EH (cell line): ENCODE measurements around the gene EFEMP2.

Source experiments
- DNase-seq: peaks from one replicate; pipeline ENCODE4 v3.0.0-alpha.2; 2015; ENCODE audit warnings: low read depth

The EFEMP2 gene

DNA sequence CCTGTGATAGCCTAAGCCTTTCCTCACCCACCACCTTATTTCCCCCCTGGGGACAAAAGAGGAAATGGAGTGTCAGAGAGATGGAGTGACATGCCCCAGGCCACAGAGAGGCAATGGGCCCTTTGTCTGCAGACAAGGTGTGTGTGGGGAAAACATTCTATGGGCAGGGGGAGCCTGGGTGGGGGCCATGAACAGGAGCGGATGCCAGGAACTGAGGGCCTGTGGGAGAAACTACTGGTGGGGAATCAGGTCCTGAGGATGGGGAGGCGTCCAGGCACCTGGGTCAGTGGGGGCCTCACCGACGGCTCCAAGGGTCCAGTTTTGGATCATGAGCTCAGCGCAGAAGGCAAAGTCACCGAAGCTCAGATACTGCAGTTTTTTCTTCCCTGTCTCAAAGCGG is 12.6 kb upstream of the EFEMP2 start:
- no peak for DNase-seq

DNA sequence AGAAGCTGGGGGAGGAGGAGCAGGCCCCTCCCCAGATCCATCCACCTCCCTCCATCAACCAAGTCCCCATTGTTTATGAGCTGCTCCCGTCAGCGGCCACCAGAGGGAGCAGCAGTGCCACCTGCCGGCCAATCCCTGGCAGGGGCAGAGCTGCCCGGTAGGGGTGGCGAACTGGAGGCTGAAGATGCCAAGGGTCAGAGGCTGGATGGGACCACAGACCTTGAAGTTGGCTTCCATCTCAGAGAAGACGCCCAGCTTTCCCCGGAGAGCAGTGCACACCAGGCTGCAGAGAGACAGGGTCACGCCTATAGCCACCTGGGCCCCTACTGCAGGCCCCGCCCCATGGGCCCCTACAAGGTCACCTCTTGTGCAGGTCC is 12.1 kb upstream of the EFEMP2 start:
- DNase-seq, result peak; percentile 75

DNA sequence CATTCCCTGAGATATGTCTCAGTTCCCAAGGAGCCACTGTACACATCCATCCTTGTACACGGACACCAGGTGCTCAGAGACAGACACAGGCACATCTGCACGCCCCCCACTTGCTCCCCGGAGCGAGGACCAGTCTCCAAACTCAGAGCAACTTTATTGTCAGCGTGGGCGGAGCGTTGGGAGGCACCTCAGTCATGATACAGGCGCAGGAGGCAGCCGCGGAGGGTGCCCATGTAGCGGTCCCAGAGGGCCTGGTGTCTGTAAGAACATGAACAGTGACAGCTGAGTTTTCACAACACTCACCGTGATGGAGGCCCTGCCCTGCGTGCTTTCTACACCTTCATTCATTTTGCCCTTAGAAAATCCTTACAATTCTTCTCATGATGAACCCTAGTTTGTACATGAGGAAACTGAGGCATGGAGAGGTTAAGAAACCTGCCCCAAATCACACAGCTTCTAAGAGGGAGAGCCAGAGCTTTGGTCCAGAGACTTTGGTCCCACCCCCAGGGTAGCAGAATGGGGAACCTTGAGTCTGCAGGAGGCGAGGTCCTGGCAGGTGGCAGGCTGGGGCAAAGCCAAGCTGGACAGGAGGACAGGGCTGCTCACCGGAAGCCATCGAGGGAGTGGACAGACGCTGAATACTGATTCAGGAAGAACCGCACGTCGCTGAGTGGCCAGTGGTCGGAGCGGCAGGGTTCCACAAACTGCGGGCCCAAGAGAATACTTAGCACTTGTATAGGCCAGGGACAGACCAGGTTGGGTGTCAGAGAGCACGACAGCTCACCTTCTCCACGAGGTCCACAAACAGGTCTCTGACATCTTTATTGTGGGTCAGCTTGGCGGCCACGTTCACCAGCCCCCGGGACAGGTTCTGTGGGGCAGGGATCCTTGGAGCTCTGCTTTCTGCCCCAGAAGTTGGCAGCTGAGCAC is 11.5 kb upstream of the EFEMP2 start:
- no peak for DNase-seq

DNA sequence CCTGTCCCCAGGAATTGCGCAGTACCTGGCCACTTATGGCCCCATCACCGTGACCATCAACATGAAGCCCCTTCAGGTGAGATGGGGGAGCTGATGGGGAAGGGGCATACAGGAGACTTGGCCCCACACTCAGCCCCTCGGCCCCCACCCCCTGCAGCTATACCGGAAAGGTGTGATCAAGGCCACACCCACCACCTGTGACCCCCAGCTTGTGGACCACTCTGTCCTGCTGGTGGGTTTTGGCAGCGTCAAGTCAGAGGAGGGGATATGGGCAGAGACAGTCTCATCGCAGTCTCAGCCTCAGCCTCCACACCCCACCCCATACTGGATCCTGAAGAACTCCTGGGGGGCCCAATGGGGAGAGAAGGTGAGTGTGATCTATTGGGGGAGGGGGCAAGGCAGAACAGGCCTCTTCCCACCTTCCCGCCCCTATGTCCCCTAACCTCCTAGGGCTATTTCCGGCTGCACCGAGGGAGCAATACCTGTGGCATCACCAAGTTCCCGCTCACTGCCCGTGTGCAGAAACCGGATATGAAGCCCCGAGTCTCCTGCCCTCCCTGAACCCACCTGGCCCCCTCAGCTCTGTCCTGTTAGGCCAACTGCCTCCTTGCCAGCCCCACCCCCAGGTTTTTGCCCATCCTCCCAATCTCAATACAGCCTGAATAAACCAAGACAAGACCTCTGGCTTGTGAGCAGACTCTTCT is 10.6 kb upstream of the EFEMP2 start:
- no peak for DNase-seq

DNA sequence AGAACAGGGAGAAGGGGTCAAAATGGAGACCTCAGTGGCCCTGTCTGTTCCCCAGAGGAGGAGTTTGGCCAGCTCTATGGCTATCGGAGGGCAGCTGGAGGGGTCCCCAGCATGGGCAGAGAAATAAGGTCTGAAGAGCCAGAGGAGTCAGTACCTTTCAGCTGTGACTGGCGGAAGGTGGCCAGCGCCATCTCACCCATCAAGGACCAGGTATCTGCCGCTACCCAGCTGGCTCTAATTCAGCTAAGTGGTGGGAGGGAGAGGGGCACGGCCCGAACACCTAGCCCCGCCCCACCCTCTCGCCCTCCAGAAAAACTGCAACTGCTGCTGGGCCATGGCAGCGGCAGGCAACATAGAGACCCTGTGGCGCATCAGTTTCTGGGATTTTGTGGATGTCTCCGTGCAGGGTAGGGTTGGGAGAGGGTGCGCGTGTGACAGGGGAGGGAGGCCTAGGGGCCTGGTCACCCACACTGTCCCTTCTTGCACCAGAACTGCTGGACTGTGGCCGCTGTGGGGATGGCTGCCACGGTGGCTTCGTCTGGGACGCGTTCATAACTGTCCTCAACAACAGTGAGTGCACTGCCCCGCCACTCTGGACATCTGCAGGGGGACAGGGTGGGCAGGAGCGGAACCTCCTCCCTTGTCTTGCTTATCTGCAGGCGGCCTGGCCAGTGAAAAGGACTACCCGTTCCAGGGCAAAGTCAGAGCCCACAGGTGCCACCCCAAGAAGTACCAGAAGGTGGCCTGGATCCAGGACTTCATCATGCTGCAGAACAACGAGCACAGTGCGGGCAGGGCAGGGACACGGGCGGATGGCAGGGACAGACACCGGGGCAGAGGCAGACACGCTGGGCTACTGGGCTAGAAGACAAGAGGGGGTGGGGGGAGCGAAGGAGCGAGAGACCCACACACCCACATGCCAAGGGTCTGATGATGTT is 9.8 kb upstream of the EFEMP2 start:
- DNase-seq, result no peak

DNA sequence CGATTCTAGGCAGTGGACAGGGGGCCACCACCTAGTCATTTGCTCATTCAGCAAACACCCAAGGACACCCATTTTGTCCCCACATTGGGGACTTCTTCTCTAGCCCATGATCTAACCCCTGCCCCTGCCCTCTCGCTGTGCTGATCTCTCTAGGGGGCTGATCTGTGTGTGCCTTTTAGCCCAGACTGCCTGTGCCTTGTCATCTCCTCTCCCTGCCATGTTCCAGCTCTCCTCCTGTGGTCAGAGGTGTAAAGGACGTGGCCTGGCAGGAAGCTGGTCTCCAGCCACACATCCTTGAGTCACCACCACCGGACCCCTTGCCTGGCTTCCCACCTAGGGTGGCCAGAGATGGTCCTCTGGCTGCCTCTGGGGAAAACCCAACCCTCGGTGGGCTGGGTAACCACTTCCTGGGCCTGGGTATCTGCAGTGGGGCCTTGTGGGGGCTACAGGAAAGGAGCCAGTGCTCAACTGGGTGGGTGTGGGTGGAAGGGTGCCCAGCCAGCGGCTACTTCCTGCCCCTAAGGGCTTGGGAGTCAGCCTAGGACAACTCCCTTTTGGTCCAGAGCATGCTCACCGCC is 8.3 kb upstream of the EFEMP2 start:
- DNase-seq, result peak; percentile 41

DNA sequence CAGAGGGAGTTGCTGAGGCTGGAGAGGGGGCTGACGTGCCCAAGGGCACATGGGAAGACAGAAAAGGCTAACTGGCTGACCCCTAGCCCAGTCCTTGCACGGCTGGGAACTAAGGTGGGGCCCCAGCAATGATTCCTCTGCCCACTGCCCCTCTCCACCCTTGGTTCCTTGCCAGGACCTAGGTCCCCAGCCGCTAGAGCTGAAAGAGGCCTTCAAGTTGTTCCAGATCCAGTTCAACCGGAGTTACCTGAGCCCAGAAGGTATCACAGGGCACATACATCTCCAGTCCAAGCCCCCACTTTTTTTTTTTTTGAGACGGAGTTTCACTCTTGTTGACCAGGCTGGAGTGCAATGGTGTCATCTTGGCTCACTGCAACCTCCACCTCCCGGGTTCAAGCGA is 7.4 kb upstream of the EFEMP2 start:
- DNase-seq, result no peak

DNA sequence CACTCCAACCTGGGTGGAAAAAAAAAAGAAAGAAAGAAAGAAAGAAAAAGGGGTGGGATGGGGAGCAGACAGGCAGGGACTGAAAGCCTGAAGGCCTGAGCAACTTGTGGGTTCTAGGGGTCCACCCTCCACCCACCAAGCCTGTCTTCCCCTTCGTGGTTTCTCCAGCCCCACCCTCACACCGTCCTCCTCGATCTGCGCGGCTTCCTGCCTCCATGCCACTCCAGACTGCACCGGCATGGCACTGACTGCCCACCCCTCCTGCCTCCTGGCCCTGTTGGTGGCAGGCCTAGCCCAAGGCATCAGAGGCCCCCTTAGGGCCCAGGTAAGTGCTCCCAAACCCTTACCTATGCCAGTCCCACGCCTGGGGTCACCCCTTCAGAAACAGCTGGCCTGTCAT is 7.0 kb upstream of the EFEMP2 start, which contains the start of gene CTSW:
TSS of gene CTSW (plus strand) at position 221 of the 400 bp plus-strand sequence. CDS start at position 239, 18 bp downstream.
- no peak for DNase-seq

DNA sequence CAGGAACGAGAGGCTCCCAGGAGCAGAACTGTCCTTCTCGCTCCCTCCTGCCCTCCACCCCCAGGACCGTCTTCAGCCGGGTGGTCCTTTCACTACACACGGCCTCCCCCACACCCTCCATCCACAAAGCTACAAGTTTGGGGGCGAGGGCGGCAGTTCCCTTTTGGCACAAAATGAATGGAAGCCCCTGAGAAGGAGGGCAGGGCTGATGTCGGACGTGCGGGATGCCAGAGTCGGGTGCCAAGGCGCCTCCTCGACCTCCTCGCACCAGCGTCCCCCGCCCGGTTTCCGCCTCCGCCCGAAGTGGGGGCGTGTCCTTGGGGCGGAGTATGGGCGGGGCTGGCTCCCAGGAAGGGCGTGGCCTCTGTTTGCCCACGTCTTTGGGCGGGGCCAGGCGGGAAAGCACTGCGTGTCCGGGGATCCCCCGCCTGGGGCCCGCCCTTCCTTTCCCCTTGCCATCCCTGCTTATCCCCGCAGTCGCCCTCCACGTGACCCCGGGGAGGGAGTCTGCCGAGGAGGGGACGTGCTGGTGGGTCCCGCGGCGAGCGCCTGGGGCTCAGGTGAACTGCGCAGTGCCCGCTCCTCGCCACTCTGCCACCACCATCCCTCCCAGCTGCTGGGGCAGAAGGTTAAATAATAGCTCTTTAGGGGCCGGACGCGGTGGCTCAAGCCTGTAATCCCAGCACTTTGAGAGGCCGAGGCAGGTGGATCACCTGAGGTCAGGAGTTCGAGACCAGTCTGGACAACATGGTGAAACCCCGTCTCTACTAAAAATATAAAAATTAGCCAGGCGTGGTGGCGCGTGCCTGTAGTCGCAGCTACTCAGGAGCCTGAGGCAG is 937 bp upstream of the EFEMP2 start:
- peak; percentile 93 for DNase-seq

DNA sequence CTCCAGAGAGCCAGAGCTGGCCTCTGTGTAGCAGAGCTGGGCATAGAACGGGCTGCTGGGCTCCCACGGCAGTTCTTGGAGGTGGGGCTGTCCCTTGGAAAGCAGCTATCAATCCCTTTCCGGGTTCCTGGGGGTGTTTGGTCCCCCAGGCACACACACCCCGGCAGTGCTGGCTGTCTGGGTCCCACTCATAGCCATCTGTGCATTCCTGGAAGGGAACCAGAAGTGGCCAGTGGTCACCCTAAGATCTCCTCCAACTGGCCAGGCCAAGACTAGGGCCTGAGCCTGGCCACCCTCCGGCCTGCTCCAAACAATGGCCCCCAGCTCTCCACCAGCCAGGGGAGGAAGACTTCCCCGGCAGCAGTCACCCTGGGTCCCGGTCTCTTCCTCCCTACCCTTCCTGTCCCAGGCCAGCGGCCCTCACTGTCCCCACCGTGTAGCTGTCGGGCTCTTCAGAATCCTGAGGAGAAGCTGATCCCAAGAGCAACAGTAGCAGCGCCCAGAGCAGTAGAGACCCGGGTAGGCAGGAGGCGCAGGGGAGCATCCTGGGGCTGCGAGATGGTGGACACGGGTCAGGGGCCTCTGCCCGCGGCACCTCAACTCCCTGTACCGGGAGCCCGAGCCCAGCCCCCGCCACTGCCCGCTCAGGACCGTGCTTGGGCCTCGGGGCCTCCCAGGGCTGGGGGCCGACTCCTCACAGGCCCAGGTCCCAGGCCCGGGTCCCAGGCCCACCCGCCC is 620 bp downstream of the EFEMP2 start:
- peak; percentile 60 for DNase-seq

DNA sequence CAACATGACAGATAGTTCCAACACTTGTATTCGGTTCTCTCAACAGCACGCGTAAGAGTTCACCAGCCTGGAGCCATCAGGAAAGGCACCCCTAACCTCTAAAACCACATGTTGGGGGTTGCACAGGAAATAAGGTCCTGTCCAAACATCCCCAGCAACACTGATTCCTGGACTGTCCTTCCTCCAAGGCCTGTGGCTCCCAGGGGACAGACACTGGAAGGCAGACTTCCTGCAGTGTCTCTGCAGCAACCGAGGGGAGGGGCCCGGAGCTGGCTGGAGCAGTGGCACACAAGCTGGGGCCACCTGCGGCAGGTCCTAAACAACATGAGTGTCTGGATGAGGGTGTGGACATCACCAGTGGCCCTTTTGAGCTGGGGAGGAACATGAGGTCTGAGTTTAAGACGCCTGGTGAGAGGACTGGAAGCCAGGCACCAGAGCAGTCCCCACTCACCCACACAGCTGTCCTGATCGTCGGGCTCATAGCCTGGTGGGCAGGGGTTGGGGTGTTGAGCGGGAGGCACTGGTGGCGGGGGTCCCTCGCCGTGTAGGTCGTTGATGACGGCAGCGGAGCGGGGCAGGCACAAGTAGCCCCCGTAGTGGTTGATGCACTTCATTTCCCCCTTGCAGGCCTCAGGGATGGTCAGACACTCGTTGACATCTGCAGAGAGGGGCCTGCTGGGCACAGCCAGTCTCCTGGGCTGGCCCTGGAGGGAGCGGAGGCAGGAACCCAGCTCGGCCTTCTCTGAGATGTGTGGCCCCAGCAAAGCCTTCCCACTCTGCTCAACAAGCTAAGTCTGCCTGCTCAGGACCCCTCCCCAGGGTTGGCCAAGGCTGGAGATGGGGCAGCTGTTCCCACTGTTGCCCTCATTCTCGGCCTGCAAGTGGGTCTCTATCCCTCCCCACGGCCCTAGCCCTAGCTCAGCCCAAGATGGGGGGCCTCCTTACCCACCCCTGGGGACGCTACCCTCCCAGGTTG is 1.6 kb downstream of the EFEMP2 start:
- DNase-seq, result peak; percentile 41

DNA sequence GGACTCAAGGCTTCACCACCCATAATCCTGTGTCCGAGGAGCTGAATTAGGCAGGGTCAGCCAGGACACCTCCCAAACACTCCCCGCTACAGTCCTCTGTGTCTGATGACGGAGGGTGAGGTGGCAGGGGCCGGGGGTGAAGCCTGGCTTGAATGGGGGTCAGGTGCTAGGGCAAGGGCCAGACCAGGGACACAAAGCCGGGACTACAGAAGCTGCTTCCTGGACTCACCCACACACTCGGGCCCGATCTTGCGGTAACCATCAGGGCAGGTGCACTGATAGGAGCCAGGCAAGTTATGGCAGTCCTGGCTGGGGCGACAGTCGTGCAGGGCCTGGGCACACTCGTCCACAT is 2.3 kb downstream of the EFEMP2 start:
- DNase-seq, result no peak

DNA sequence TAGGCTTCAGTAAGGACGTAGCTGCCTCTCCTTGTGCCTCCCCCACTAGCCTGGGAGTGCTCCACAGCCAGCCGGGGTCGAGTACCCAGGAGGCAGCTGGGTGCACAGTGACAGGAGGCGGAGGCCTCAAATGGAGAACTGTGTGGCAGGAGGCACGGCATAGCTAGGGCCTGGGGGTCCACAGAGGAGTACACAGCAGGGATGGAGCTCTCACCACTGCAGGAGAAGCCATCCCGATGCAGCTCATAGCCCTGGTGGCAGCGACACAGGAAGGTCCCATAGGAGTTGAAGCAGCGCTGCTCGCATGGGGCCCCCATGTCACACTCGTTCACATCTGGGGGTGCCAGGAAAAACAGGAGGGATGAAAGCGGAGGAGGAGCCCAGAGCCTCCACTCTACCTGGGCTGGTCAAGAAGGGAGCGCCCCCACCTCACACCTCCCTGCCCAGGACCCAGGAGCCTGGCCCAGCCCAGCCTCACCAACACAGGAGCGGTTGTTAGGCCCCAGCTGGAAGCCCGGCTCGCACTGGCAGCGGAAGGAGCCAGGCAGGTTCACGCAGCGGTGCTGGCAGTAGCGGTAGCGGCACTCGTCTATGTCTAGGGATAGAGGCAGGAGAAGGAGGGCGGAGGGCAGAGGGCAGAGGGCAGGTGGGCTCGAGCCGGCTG is 2.8 kb downstream of the EFEMP2 start:
- DNase-seq, result no peak

DNA sequence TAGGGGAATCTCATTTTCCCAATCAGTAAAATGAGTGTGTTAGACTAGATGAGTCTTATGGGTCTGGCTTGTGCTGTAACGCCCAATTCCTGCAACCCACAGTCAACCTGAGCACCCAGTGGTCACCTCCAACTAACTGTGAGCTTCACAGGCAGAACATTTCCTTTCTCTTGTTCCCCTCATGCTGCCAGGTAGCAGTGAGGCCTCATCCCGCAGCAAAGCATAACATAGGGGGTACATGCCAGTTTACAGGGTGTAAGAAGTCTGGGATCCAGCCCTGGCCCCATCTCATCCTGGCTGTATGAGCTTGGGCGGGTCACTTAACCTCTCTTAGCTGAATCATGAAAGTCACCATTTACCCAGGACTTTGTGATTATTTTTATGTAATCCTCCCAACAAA is 3.7 kb downstream of the EFEMP2 start:
- no peak for DNase-seq

DNA sequence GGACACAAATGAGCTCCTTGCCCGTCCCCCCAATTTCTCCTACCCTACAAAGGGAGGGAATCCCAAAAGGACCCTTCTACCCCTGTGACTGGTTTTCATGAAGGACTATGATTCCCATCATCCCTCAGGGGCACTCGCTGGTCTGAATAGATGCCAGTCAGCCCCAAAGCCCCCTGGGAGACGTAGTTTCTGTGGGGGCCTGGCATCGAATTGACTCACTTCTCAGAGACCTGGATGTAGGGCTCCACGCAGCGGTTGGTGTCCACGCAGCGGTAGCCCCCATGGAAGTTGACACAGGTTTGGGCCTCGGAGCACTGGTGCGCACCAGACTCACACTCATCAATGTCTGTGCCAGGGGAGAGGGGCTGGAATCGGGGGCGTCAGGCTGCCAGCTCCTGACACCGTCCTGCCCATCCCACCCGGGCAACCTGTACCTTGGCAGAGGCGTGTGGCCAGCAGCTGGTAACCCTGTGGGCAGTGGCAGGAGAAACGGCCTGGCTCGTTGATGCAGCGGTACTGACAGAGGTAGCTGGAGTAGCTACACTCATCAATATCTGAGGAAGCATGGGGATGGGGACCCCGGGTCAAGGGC is 4.4 kb downstream of the EFEMP2 start:
- DNase-seq, result no peak

DNA sequence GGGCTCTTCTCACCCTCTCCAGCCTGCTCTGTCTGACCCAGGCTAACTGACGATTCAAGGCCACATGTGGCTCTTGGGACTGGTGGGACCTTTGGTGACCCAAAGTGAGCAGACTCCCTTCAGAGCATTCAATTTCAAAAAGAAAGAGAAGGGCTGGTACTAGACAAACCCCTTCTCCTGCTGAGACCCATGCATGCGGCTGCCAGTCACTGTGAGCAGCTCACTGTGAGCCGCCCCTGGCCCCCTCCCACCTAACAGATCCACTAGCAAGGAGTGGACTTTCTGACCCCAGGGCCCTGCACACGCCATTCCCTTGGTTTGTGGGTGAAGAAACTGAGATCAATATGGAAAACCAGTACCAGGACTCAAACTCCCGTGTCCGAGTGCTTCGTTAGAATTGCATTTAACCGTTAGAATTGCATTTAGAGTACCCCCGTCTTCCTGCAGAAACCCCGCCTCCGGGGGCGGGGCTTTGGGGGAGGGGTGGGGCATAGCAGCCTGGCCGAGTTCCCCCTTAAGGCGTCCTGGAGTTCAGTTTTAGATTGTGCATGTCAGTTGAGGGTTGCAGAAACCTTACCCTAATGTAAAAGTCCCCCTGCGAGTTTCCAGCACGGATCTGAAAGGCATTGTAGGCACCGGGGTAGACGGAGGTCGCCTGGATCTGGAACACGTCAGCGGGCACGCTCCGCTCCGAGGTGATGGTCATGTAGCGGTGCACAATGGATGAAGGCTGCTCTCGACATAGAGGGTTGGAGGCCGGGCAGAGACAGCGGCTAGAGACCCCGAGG is 5.1 kb downstream of the EFEMP2 start:
- DNase-seq, result peak; percentile 39
